Activated T-helper 17 cell treated with anti-CD3 and anti-CD28 coated beads, Interleukin-2, amount 50 U/mL, for 72 hours (primary cell): Measurements from ENCODE around the gene USP6NL. TPM values are rescaled to one million over a fixed set of nuclear protein-coding genes. Genes with fewer than 3 reads are reported as not detected.

Experiments
- ATAC-seq: fragments of 150-1000 bp; cut with Tn5 transposase; replicated peaks from 2 replicates; pipeline ENCODE4 v1.10.0; 2021; ENCODE audit warnings: mild to moderate bottlenecking, moderate library complexity
- H3K27ac Mint-ChIP-seq: one replicate; pipeline ENCODE4 v1.8.0; 2022; ENCODE audit warnings: mixed read lengths
- H3K27me3 Mint-ChIP-seq: one replicate; pipeline ENCODE4 v1.8.0; 2022; ENCODE audit warnings: mixed read lengths
- H3K36me3 Mint-ChIP-seq: one replicate; pipeline ENCODE4 v1.8.0; 2022; ENCODE audit warnings: low read depth, mild to moderate bottlenecking, mixed read lengths
- H3K4me1 Mint-ChIP-seq: one replicate; pipeline ENCODE4 v1.8.0; 2022; ENCODE audit warnings: mixed read lengths
- H3K4me3 Mint-ChIP-seq: one replicate; pipeline ENCODE4 v1.8.0; 2022; ENCODE audit warnings: mild to moderate bottlenecking, mixed read lengths
- H3K9me3 Mint-ChIP-seq: one replicate; pipeline ENCODE4 v1.8.0; 2022; ENCODE audit warnings: mixed read lengths
- total RNA-seq, 2 donors: library from RNA; stranded (reverse); gene quantifications; one replicate each; pipeline ENCODE4 v1.2.3, GENCODE V29; 2022

Gene USP6NL
- total RNA-seq, 2 donors from 2014 or later, result 0.74 to 1.7 TPM

DNA sequence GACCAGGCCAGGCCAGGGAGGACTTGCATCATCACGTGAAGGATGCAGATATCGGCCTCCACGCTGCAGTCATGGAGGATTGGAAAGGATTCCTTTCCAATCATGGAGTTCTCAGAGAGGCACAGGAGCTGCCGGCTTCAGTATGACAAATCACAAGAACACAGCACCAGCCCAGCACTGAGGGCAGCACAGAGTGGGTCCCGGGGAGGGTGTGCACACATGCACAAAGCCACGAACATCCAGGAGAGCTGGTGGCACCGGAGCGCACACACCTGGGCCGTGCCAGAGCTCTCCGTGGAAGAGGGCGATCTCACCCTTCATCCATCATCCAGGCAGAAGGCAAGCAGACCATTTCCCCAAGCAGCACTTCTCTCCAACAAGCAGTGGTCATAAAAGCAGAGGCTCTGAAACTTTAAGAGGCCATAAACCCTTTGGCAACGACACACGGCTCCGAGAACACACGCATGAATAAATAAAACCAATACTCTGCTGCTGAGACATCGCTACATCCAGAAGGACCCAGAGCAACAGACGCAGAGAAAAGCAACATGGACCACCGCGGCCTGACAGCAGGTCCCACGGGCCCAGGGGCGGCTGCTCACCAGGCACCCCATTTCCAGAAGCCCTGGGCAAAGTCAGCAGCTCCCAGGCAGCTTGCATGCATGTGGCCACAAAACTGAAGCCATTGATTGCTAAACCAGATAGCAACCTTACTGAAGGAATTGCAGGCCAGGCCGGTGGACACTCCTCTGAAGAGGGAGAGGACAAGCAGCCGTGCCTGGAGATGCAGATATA is 180.8 kb downstream of the USP6NL start:
- H3K4me3 Mint-ChIP-seq, result no peak overlapping the region
- H3K27ac Mint-ChIP-seq, result no peak overlapping the region
- H3K9me3 Mint-ChIP-seq, result peaks cover 8% of the 10 kb centered on the region
- H3K4me1 Mint-ChIP-seq, result peaks cover 7% of the 10 kb centered on the region
- no peak for ATAC-seq
- no peaks in the 10 kb centered on the region for H3K36me3 Mint-ChIP-seq
- no peaks in the 10 kb centered on the region for H3K27me3 Mint-ChIP-seq

DNA sequence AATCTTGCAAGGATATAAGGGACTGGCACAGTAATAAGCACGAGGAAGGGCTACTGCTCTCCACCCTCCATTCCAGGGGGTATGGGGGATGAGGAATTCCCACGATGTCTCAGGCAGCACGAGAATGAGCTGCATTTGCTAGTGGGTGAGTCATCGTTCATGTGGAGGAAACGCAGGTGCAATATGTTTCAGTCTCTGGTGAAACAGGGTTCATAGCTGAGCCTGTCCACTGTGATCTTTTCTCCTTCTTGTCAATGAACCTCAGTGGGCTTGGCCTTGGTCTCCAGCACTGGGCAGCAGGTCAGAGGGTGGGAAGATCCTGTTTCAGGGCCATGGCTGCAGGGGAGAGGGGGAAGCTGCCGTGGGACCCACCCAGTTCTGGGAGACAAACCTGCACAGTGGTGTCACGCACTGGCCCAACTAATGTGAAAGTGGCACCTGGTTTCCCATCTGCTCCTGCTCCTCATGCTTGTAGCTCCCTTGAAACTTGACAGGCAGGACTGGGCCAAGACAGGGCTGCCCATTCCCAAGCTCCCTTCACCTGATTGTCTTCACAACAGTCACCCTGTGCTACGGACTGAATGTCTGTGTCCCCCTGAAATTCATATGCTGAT is 181.9 kb downstream of the USP6NL start:
- peaks cover 8% of the 10 kb centered on the region for H3K9me3 Mint-ChIP-seq
- no peak for ATAC-seq
- no peak overlapping the region for H3K4me3 Mint-ChIP-seq
- H3K36me3 Mint-ChIP-seq, result no peaks in the 10 kb centered on the region
- H3K27me3 Mint-ChIP-seq, result no peaks in the 10 kb centered on the region
- peaks cover 7% of the 10 kb centered on the region for H3K4me1 Mint-ChIP-seq
- H3K27ac Mint-ChIP-seq, result no peak overlapping the region

DNA sequence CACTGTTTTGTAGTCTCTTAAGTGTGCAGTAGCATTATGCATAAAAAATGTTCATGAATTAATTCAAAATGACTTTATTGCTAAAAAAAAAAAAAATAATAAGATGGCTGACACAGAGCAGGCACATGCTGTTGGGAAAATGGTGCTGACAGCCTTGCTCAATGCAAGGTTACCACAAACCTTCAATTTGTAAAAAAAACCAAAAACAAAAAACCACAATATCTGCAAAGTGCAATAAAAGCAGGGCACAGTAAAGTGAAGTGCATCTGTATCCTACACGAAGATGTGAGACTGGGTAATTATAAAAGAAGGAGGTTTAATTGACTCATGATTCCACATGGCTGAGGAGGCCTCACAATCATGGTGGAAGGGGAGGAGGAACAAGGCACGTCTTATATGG is 185.8 kb downstream of the USP6NL start:
- H3K27ac Mint-ChIP-seq, result peak overlapping the region; percentile 19
- no peaks in the 10 kb centered on the region for H3K27me3 Mint-ChIP-seq
- H3K4me3 Mint-ChIP-seq, result no peak overlapping the region
- peaks cover 7% of the 10 kb centered on the region for H3K4me1 Mint-ChIP-seq
- no peak for ATAC-seq
- no peaks in the 10 kb centered on the region for H3K36me3 Mint-ChIP-seq
- H3K9me3 Mint-ChIP-seq, result peaks cover 8% of the 10 kb centered on the region

DNA sequence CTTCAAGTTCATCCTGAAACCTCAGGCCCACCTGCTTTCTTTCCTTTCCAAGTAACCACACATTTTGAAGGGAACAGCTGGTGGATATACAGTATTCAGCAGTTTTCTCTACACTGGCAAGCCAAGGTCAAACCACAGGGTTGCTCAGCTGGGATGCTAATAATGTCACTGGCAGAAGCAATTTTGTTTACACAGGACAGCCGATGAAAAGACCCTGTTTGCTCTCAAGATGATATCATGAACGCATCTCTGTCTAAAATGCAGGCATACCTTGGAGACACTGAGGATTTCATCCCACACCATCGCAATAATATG is 186.2 kb downstream of the USP6NL start:
- Mint-ChIP-seq H3K27ac (no peak overlapping the region), H3K27me3 (no peaks in the 10 kb centered on the region), H3K36me3 (no peaks in the 10 kb centered on the region), H3K9me3 (peaks cover 8% of the 10 kb centered on the region), H3K4me1 (peaks cover 7% of the 10 kb centered on the region), H3K4me3 (no peak overlapping the region)
- ATAC-seq, result no peak

DNA sequence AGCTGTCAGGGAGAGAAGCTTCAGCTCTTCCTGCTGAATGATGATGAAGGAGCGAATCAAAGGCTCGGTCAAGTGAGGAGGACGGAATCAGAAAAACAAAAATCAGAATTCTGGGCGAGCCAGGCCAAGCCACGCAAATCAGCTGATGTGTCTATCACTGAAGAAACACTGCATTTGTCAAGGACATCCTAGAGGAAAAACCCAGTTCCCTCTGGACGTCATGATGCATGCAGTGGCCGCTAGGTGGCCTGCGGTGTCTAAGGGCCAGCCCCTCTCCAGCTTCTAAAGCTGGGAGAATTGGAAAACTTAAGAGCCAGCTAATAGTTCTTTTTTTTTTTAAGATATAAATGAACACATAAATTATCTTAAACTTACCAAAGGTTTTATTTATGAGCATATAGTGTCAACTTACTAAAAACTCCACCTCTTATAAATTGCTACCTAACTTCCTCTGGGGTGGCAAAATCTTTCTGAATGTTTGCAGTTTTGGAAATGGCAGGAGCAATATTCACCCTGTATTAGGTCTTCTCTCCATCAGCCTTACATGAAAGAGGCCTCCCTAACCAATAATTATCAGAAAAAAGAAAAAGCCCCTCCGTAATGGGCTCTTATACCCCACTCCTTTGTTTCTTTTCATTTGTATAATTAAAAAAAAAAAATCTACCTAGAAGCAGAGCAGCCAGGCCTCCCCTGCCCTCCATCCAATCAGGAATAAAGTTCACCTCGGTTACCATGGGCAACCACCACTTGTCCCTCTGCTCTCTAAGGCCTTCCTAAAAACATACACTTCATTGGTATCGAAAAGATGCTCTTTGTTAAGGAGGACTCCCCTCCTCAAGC is 186.8 kb downstream of the USP6NL start:
- H3K4me3 Mint-ChIP-seq, result no peak overlapping the region
- no peak for ATAC-seq
- H3K4me1 Mint-ChIP-seq, result peaks cover 7% of the 10 kb centered on the region
- H3K36me3 Mint-ChIP-seq, result no peaks in the 10 kb centered on the region
- H3K27ac Mint-ChIP-seq, result no peak overlapping the region
- H3K27me3 Mint-ChIP-seq, result no peaks in the 10 kb centered on the region
- peaks cover 13% of the 10 kb centered on the region for H3K9me3 Mint-ChIP-seq

DNA sequence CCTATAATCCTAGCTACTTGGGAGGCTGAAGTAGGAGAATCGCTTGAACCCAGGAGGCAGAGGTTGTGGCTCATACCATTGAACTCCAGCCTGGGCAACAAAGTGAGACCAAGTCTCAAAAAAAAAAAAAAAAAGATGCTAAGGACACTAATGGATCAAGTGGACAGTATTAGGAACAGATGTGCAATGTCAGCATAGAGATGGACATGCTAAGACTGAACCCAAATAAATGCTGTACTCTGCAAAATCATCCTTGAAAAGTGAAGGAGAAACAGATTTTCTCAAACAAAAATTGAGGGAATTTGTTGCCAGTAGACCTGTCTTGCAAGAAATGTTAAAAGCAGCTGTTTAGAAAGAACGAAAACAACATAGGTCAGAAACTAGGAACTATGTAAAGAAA is 194.5 kb downstream of the USP6NL start:
- no peak overlapping the region for H3K27ac Mint-ChIP-seq
- no peak overlapping the region for H3K4me3 Mint-ChIP-seq
- no peaks in the 10 kb centered on the region for H3K27me3 Mint-ChIP-seq
- peaks cover 19% of the 10 kb centered on the region for H3K9me3 Mint-ChIP-seq
- no peaks in the 10 kb centered on the region for H3K4me1 Mint-ChIP-seq
- H3K36me3 Mint-ChIP-seq, result no peaks in the 10 kb centered on the region
- no peak for ATAC-seq

DNA sequence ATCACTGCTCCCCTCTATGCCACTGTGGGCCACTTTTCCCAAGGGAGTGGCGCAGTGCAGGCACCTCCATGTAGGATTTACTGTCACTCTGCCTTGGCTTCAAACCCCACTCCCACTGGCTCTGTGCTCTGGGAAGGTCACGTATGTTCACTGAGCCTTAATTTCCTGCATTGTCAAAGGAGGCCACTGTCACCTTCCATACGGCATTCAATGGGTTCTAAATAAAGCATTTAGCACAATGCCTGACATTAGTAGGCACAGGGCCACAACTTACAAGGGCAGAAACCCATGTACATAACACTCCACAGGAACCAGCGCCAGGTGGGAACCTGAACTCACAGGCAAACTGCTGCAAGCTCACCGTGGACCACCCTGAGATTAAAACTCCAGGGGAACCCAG is 196.4 kb downstream of the USP6NL start:
- Mint-ChIP-seq H3K27ac (no peak overlapping the region), H3K4me3 (no peak overlapping the region), H3K36me3 (no peaks in the 10 kb centered on the region), H3K27me3 (no peaks in the 10 kb centered on the region), H3K4me1 (no peaks in the 10 kb centered on the region), H3K9me3 (peaks cover 18% of the 10 kb centered on the region)
- ATAC-seq, result no peak

DNA sequence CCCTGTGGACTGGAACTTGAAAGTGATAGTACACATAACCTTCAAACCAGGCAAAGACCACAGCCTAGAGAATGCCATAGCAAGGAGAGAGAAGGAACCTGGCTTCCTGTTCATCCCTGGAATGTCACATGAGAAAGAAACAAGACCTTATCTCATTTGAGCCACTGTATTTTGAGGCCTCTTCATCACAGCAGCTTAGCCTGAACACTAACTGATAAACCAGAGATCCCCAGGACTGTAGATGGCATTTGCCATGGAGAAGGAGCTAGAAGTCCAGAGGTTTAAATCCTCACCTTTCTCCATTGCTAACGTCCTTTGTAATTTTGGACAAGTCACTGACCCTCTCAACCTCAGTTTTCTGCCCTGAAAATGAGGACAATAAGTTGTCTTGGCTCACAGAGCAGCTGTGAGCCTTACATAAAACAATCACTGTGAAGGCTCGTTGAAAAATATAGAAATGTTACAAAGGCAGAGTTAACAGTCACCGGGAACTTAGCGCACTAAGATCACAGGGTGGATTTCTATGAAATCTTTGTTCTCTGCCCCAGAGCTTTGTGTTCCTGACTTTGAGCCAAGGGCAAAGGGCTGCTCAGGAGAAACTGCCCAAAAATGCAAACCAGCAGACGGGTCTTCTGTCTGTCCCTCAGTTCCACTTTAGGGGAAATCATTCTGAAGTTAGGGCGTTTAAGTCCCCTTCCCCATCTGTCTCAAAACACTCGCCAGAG is 197.0 kb downstream of the USP6NL start:
- Mint-ChIP-seq H3K27me3 (no peaks in the 10 kb centered on the region), H3K27ac (peak overlapping the region; percentile 30), H3K36me3 (no peaks in the 10 kb centered on the region), H3K4me1 (no peaks in the 10 kb centered on the region), H3K4me3 (no peak overlapping the region), H3K9me3 (peaks cover 12% of the 10 kb centered on the region)
- ATAC-seq, result no peak

DNA sequence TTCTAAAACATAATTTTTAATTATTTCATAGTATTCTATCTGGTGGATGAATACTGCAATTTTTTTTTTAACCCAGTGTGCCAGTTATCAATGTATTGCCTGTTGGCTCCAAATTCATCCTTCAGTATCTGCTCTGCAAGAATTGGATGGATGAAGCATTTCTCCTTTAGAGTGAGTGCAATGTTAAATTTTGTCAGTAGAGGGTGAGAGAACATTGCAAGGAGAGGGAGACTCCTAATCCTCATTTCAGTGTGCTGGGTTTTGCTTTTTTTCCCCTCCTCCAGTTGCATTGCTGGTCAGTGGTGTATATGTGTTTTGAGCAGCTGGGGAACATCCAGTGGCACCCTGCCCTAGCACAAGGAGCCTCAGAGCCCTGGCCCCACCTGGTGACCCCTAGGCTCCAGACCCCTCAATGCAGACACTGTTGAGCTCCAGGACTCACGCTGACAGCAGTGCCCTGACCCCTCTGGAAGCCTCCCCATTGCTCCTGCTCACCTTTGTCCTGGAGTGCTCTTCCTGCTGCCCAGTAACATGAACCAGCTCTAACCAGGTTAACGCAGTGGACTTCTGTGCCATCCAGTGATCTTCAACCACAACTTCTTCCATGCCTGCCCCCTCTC is 199.4 kb downstream of the USP6NL start:
- Mint-ChIP-seq H3K36me3 (no peaks in the 10 kb centered on the region), H3K4me1 (peaks cover 8% of the 10 kb centered on the region), H3K4me3 (no peak overlapping the region), H3K9me3 (peaks cover 5% of the 10 kb centered on the region), H3K27me3 (no peaks in the 10 kb centered on the region), H3K27ac (no peak overlapping the region)
- ATAC-seq, result no peak

DNA sequence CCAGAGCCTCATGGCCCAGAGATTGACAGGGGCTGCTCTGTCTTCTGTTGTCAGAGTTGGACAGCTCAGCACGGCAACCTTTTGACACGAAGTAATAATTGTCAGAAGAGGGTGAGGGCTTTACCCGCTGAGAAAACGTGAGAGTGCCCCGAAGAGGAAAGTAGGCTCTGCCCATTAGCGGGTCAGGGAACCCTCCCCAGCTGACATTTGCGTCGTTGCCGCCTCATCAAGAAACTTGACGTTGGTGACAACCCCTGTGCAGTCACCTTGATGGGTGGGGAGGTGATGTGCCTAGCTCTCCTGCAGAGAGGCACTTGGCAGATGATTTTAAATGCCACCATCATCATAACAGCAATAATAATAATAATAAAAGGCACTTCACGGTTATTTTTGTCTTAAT is 202.1 kb downstream of the USP6NL start:
- Mint-ChIP-seq H3K27me3 (no peaks in the 10 kb centered on the region), H3K4me1 (peaks cover 14% of the 10 kb centered on the region), H3K27ac (no peak overlapping the region), H3K9me3 (peaks cover 5% of the 10 kb centered on the region), H3K4me3 (no peak overlapping the region), H3K36me3 (no peaks in the 10 kb centered on the region)
- no peak for ATAC-seq

DNA sequence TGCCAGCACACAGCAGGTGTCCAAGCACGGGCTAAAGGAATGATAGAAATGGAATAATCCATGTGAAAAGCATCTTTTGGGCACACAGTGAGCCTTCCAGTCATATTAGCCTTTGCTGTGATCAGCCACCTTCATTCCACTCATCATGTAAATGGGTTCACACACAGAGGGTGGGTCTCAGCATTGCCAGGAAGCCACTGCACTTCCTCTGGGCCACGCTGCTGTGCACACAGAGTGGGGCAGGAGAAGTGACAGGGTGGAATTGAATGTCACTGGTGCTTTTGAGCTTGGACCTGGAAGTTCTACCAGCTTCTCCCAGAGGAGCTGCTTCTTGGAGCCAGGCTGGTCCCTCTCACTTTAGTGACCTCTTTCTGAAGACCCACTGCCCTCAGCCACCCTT is 203.5 kb downstream of the USP6NL start:
- no peaks in the 10 kb centered on the region for H3K36me3 Mint-ChIP-seq
- H3K9me3 Mint-ChIP-seq, result peaks cover 5% of the 10 kb centered on the region
- ATAC-seq, result peak; percentile 24
- H3K27ac Mint-ChIP-seq, result peak overlapping the region; percentile 6
- no peaks in the 10 kb centered on the region for H3K27me3 Mint-ChIP-seq
- peak overlapping the region; percentile 43 for H3K4me3 Mint-ChIP-seq
- peaks cover 19% of the 10 kb centered on the region for H3K4me1 Mint-ChIP-seq

DNA sequence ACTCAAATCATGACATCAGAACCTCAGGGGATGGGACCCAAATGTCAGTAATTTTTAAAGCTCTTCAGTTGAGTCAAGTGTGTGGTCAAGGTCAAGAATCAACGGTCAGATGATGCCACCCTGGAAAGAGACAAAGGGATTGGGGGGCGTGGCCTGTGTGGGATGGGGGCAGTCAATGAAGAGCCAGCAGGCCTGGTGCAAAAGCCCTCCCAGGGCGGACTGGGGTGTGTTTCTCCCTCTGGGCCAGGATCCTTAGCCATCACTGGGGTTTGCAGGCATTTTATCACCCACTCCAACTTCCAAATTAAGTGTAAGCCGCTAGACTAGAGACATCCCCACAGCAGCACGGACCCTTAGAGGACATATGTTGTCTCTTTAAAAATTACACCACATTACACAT is 204.7 kb downstream of the USP6NL start:
- Mint-ChIP-seq H3K36me3 (no peaks in the 10 kb centered on the region), H3K27me3 (no peaks in the 10 kb centered on the region), H3K9me3 (no peaks in the 10 kb centered on the region), H3K27ac (no peak overlapping the region), H3K4me1 (peaks cover 30% of the 10 kb centered on the region), H3K4me3 (no peak overlapping the region)
- no peak for ATAC-seq

DNA sequence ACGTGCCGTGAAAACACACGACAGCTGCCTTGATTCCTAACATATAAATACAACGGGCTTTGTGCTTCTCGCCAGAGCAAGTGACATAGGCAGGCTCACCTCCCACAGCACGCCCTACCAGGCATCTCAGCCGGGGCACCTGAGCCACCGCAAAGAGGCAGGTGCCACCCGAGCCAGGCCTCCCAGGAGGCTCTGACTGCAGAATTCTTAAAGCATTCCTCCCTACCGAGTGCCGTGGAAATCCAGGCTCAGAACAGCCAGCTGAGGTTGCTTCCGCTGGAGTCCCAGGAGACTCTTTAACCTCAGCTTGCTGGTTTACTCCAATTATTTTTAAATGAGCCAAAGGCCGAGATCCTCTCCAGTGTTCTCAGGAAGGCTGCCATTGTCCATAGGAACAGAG is 206.5 kb downstream of the USP6NL start:
- Mint-ChIP-seq H3K27ac (peak overlapping the region; percentile 50), H3K9me3 (no peaks in the 10 kb centered on the region), H3K4me1 (peaks cover 40% of the 10 kb centered on the region), H3K36me3 (no peaks in the 10 kb centered on the region), H3K27me3 (no peaks in the 10 kb centered on the region), H3K4me3 (no peak overlapping the region)
- ATAC-seq, result no peak
